ENCODE measurements around the gene SORCS2.

DNA sequence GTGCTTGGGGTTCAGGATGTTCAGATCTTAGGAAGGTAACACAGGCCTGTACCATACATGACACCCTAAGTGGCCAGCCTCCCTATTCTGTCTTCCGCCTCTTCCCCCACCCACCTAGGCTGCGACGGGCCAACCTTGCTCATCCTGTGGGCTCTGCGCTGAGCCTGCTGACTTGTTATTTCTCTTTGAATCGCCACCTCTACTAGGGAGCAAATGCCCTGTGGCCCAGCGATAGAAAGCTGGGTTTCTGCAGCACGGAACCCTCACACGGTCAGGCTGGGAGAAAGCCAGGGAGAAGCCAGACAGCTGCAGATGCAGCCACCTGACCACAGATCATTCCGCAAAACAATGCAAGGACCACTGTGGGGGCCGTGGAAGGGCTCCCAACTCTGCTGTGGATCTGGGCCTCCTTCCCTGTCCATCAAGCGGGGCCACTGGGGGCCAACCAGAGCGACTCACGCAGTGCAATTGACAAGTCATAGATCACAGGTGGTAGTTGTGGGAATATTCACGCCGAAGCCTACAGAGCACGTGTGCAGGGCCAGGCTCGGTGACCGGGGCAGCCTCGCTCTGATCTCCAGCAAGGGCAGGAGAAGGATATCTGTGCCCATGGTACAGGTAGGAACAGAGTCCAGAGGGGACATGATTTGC lies 519.8 kb downstream of the SORCS2 start:
- TF ChIP-seq EZH2 (IDR thresholded peaks at IDR 0.05; ENCODE audit: insufficient read depth, poor library complexity, severe bottlenecking): no peak
- TF ChIP-seq EZH2phosphoT487 (IDR thresholded peaks at IDR 0.05; ENCODE audit: insufficient read depth, low read depth): no peak

Data from GM23248 (cell line).